T47D (cell line): ENCODE data around the gene MIDN.

ENCODE experiments used
- DNase-seq, 2 experiments: peaks; one replicate each; pipeline versions ENCODE4 v3.0.0 to v3.0.0-alpha.2; 2011 to 2012; ENCODE audit warnings: low read depth in 1 of 2, low spot score in 1 of 2
- JUND ChIP-seq: IDR thresholded peaks from 2 replicates; pipeline ENCODE4 v1.6.1; 2012; ENCODE audit warnings: low read depth
- in situ Hi-C: cut with HindIII; loops from 2 replicates; pipeline ENCODE4 v1.10.0; 2016; ENCODE audit warnings: low sequenced_read_pairs, low pct_unique_long_range_greater_than_20kb

MIDN gene

DNA sequence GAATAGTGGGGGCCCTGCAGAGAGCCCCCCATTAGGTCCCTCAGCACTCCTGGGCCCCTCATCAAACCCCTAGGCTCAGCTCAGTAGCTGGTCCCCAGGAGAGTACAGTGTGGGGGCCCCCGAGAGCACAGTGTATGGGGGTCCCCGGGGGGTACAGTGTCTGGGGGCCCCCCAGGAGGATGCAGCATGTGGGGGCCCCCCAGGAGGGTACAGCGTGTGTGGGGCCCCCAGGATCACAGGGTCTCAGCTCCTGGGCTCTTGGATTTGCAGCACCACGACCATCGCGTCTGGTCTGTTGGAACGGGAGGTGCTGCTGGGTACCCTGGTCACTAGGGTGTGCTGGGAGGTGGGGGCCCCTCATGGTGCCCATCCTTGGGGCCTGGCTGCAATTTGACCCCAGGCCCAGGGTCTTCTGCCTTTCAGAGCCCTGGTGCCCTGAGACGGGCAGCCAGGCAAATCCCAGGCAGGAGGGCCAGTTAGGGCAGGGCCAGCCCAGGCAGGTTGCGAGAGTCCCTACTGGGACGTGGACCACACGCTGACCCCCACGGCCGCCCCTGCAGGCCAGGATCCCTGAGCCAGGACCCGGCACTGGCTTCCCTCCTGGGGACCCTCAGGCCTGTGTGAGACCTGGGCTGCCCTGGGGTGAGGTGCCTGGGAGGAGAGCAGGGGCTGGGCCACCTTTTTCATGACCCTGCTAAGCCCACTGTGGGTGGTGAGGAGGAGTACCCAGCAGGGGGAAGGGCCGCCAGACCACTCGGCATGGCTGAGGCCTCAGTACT is 24.1 kb upstream of the MIDN start:
- in situ Hi-C loops, result no loop called here
- TF ChIP-seq JUND, result no peak
- no peak for DNase-seq

DNA sequence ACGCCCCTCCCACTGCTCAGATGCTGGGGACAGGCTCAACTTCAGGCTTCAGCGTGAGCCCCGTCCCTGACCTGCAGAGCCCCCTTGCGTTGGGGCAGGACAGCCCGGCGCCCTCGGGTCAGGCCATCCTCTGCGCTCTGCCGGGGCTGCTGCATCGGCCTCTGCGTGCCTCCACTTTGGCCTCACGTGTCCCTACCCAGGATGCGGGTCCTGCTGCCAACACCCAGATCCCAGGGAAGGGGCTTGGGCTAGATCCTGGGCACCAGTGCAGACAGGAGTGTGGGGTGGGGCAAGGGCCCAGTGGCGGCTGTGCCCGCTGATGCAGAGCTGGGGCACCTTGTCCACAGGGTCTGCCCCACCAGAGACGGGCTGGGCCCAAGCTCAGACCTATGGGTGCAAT is 23.5 kb upstream of the MIDN start:
- TF ChIP-seq JUND, result no peak
- DNase-seq, result no peak
- in situ Hi-C loops, result no loop called here

DNA sequence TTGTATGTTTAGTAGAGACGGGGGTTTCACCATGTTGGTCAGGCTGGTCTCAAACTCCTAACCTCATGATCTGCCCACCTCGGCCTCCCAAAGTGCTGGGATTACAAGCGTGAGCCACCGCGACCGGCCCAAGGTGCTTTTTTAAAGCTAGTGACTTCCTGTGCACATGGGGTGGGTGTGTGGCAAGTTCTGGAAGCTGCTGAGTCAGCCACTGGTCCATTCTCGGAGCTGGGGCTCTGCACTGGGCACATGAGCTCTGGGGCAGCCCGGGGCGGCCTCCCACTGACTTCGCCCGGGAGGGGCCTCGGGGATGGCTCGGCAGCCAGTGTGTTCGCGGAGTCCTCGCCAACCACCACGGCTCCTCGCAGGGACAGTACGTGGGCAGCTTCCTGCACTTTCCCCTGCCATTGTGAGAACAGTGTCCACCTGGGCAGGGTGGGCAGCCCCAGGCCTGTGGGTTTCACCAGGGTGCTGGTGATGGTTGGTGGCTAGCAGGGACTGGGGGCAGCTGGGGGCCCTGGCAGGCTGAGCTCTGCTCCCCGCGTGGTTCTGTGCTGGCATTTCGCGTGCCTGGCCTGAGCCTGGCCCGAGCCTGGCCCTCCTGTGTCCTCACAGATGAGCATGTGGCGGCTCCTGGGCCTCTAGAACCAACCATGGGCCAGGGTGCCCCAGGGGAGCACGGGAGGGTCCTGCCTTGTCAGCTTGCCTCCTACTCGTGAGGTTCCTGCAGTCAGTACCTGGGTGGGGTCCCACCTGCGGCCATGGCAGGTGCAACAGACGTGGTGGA is 22.8 kb upstream of the MIDN start:
- TF ChIP-seq JUND, result no peak
- no peak for DNase-seq
- in situ Hi-C loops, result no loop called here

DNA sequence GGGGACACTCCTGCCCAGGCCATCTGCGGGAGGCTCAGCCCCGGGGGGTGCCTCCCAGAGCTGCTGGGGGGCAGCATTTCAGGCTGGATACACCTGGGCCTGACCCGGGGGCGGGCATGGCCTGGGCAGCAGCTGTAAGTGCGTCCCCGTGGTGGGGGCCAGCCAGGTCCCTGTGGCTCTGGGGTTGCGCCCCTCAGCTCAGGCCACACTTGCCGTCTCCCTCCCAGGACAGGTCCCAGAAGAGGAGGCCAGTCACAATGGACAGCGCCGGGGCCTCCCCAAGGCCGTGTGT is 22.2 kb upstream of the MIDN start:
- DNase-seq, result no peak
- in situ Hi-C loops, result no loop called here
- TF ChIP-seq JUND, result no peak

DNA sequence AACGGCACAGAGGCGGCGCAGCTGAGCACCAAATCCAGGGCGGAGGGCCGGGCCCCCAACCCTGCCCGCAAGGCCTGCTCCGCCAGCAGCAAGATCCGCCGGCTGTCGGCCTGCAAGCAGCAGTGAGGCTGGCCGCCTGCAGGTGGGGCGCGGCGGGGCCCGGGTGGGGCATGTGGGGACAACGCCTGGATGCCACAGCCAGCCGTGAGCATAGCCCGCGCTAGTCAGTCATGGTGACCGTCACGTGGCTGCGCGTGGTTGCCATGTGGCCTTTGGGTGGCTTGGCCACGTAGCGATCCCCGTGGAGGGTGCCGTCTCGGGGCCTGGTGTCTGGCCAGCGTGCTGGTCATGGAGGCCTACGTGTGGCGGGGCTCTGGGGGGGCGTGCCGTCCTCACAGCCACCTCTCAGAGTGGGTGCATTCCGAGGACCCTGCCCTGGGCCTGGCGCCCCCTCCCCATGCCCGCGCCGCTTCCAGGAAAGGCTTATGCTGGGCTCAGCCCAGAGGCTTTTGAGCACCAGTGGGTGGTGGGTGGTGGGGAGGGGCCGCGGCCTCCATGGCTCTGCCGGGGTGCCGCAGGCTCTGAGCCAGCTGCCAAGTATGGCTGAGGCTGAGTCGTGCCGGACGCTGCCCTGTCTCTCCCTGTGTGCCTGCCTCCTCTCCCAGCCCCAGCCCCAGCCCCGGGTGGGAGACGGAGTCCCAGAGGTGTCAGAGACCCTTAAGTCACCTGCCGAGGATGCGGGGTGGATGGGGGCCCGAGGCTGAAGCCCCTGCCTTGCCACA is 21.7 kb upstream of the MIDN start:
- in situ Hi-C loops, result no loop called here
- DNase-seq, result no peak
- no peak for TF ChIP-seq JUND

DNA sequence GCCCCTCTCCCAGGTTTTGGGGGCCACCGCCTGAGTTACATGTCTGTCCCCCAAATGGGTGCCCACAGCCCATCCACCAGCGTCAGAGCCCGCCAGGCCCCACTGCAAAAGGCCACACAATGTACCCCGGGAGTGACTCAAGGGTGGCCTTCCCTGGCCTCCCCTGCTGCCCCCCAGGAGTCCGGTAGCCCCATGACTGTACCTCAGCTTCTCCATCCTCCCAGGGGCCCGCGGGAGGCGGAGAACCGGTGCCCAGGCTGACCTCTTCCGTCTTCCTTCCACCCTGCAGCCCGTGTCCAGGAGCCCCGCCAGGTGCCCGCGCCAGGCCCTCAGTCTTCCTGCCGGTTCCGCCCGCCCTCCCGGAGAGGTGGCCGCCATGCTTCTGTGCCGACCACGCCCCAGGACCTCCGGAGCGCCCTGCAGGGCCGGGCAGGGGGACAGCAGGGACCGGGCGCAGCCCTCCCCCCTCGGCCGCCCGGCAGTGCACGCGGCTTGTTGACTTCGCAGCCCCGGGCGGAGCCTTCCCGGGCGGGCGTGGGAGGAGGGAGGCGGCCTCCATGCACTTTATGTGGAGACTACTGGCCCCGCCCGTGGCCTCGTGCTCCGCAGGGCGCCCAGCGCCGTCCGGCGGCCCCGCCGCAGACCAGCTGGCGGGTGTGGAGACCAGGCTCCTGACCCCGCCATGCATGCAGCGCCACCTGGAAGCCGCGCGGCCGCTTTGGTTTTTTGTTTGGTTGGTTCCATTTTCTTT is 20.9 kb upstream of the MIDN start:
- in situ Hi-C loops, result no loop called here
- DNase-seq, result no peak
- no peak for TF ChIP-seq JUND

DNA sequence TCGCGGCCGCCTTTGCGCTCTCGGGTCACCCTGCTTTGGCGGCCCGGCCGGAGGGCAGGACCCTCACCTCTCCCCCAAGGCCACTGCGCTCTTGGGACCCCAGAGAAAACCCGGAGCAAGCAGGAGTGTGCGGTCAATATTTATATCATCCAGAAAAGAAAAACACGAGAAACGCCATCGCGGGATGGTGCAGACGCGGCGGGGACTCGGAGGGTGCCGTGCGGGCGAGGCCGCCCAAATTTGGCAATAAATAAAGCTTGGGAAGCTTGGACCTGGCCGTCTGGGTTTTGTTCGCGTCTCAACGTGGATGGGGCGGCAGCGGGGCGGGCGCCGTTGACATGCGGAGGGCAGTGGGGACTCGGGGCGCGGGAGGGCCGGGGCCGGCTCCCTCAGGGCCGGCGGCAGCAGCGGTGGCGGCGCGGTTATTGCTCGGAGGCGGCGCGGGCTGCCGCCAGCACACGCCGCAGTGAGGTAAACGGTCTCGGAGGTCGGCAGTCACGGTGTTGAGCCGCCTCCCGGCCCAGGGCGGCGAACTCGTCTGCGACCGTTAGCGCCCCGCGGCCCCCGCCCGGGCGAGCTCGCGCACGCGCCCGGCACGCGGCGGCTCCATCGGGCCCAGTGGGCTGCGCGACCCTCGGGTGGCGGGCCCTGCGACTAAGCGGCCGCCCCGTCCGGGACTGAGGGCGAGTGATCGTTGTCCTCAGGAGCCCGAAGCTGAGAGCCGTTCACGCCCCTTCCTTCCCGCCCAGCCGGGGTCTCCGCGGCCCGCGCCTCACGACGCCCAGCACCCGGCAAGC is 20.0 kb upstream of the MIDN start:
- no peak for DNase-seq
- TF ChIP-seq JUND, result no peak
- in situ Hi-C loops, result no loop called here

DNA sequence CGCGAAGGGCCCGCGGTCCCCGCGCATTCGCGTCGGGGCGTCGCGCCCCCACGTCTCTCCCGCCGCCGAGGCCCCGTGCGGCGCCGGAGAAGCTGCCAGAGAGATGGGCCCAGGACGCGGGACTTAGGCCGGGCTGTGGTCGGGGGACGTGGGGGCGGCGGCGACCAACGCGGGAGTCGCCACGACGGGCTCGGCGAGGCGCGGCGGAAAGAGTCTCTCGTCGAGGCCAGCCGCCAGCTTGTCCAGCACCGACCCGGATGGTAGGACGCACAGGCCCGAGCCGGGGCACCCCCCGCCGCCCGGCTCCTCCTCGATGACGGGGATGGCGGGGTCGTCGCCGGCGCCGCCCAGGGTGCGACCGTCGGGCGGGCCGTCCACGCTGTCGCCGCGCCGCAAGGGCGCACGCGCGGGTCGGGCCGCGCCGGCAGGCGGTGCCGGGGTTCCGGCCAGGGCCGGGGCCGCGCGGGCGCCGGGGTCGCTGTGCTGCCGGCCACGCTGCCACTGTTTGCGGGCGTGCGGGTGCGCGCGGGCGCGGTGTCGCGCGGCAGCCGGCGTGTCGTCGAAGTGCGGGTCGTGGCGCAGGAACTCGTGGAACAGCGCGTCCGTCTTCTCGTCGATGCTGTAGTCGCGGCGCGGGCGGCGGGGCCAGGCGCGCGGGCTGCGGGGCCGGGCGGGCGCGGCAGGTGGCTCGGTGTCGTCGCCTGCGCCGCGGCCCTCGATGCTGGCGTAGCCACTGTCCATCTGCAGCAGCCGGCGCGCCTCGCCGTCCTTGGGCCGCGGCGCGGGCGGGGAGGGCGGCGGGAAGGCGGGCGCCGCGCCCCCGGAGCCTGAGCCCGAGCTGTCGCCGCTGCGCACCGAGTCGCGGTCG is 19.1 kb upstream of the MIDN start:
- in situ Hi-C loops, result no loop called here
- TF ChIP-seq JUND, result no peak
- no peak for DNase-seq

DNA sequence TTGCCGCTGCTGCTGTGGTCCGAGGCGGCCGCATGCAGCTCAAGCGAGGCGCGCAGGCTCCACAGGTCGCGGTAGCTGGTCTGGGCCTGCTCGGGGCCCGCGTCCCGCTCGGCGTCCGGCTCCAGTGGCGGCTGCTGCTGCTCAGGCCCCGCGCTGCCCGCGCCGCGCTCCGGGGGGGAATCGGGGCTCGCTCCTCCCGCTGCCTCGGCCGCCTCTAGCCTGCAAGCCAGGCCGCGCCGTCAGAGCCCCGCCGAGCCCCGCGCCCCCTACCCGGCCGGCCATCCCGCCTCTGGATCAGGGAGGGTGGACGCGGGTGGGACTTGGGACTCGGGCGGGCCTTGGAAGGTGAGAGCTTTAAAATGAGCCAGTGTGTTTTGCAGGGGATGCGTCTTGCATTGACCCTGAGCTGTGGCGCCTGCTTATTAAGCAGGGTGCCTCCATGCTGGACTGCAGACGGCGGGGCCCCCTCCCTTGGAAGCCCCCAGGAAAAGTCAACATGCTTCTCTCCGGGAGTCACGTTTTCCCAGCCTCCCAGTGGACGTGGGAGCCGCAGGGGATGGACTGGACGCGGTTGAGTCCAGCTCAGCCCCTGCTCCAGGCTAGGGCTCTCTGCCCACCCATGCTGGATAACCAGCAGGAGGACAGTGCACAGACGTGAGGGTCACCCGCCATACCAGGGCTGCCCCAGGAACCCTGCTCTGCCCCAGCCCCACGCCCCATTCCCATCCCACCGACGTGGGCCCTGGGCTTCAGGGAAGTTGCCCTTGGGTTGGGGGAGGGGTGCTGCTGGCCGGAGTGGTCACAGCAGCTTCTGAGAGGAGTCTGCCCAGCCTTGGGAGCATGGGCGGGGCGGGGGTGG is 18.2 kb upstream of the MIDN start:
- no peak for DNase-seq
- TF ChIP-seq JUND, result no peak
- in situ Hi-C loops, result no loop called here

DNA sequence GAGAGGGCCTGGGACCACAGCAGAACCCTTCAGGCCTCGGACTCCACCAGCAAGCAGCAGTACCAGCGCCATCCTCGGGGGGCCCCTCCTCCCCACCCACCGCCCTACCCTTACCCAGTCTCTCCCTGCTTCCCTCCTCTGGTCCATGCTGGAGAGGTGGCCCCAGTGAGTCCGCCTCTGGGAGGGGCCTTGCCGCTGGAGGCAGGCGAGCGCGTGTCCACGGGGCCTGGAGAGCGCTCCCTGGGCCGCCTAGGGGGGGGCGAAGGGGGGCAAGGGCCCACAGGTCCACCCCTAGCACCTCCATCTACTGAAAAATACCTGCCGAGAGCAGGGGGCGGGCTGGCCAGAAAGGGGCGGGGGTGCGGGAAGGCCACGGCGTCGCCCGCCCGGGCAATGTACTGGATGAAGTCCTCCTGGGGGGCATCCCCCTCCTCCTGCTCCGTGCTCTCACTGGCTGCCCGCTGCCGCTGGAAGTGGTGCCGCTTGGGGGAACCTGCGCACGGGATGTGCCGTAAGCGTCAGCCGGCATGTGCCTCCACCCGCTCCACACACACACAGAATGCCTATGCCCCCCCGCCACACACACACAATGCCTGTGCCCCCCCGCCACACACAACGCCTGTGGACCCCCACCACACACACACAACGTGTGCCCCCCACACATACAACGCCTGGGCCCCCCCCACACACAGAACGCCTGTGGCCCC is 17.4 kb upstream of the MIDN start:
- no peak for TF ChIP-seq JUND
- in situ Hi-C loops, result no loop called here

More for the DNA sequence above, 17.4 kb upstream of the MIDN start:
- no peak for DNase-seq
